H1 (cell line): Measurements from ENCODE around the gene TRABD2B. TPM values are rescaled to one million over a fixed set of nuclear protein-coding genes. Genes with fewer than 3 reads are reported as not detected.

Experiments
- CTCF ChIA-PET: fragments of 300-600 bp; sonication (Branson Sonifier 250); formaldehyde crosslinking; loops from one replicate; lab custom pipeline; 2021; ENCODE audit not compliant: partially characterized antibody; lab: Charles Lee
- POLR2A ChIA-PET: fragments of 300-600 bp; sonication (Branson Sonifier 250); formaldehyde crosslinking; loops from one replicate; lab custom pipeline; 2021; ENCODE audit warnings: inconsistent platforms; ENCODE audit not compliant: partially characterized antibody; lab: Charles Lee
- DNase-seq, 2 experiments: peaks; one replicate each; pipeline versions ENCODE4 v3.0.0 to v3.0.0-alpha.2; 2010 to 2022; ENCODE audit warnings: low spot score in 2 of 2, low read depth in 1 of 2, mixed read lengths in 1 of 2
- FAIRE-seq: peaks from 2 replicates; lab custom pipeline; 2011; peaks lifted over from hg19 to GRCh38; lab: Jason Lieb, UNC
- H2AFZ ChIP-seq: 2 replicates; pipeline ENCODE4 v1.8.1; 2012; ENCODE audit warnings: low read length, inconsistent platforms
- H2AK5ac ChIP-seq: 2 replicates; pipeline ENCODE4 v1.6.1; 2013; ENCODE audit warnings: low read depth, low read length
- H2BK120ac ChIP-seq: replicated peaks from 2 replicates; pipeline ENCODE3; 2013; ENCODE audit warnings: low read depth, low read length, inconsistent platforms
- H2BK12ac ChIP-seq: 2 replicates; pipeline ENCODE4 v1.6.1; 2013; ENCODE audit warnings: low read depth, low read length
- H2BK15ac ChIP-seq: 2 replicates; pipeline ENCODE4 v1.6.1; 2013; ENCODE audit warnings: low read length
- H2BK20ac ChIP-seq: 2 replicates; pipeline ENCODE4 v1.6.1; 2013; ENCODE audit warnings: low read length
- H2BK5ac ChIP-seq: 2 replicates; pipeline ENCODE4 v1.6.1; 2013; ENCODE audit warnings: low read depth, low read length
- H3K14ac ChIP-seq: 2 replicates; pipeline ENCODE4 v1.6.1; 2013; ENCODE audit warnings: inconsistent platforms; ENCODE audit not compliant: insufficient read length
- H3K18ac ChIP-seq: 2 replicates; pipeline ENCODE4 v1.6.1; 2013; ENCODE audit warnings: low read length; ENCODE audit errors: extremely low read depth
- H3K23ac ChIP-seq: 2 replicates; pipeline ENCODE4 v1.6.1; 2013; ENCODE audit warnings: inconsistent platforms; ENCODE audit not compliant: insufficient read length
- H3K23me2 ChIP-seq: 2 replicates; pipeline ENCODE4 v1.6.1; 2013; ENCODE audit warnings: low read depth, low read length
- H3K27ac ChIP-seq: 2 replicates; pipeline ENCODE4 v1.6.1; 2011; ENCODE audit warnings: low read depth, low read length, inconsistent platforms
- H3K27me3 ChIP-seq, 4 experiments: replicated peaks in 1 of 4; 1 replicate in 1 of 4; 2 replicates in 3 of 4; pipeline versions ENCODE4 v1.6.1 to v1.8.1; 2011 to 2013; ENCODE audit warnings: low read length in 3 of 4, mild to moderate bottlenecking in 3 of 4, inconsistent platforms in 2 of 4, mixed read lengths in 2 of 4, moderate library complexity in 1 of 4; ENCODE audit not compliant: control insufficient read depth in 3 of 4, insufficient read depth in 3 of 4; ENCODE audit errors: extremely low read depth in 1 of 4
- H3K36me3 ChIP-seq, 4 experiments: 2 replicates each; pipeline versions ENCODE4 v1.6.1 to v1.8.1; 2011 to 2013; ENCODE audit warnings: mild to moderate bottlenecking in 4 of 4, low read length in 3 of 4, moderate library complexity in 2 of 4, control low read depth in 1 of 4, inconsistent platforms in 1 of 4; ENCODE audit not compliant: insufficient read depth in 4 of 4, control insufficient read depth in 2 of 4
- H3K4ac ChIP-seq: replicated peaks from 2 replicates; pipeline ENCODE3; 2013; ENCODE audit warnings: low read length, low read depth, mixed read lengths, inconsistent platforms; ENCODE audit not compliant: insufficient read length
- H3K4me1 ChIP-seq, 4 experiments: replicated peaks in 1 of 4; 1 replicate in 1 of 4; 2 replicates in 3 of 4; pipeline versions ENCODE4 v1.6.1 to v1.8.1; 2011 to 2013; ENCODE audit warnings: low read length in 3 of 4, inconsistent platforms in 2 of 4, mixed read lengths in 1 of 4; ENCODE audit not compliant: insufficient read depth in 4 of 4, control insufficient read depth in 3 of 4
- H3K4me2 ChIP-seq, 2 experiments: 2 replicates each; pipeline versions ENCODE4 v1.6.1 to v1.8.1; 2011 to 2013; ENCODE audit warnings: low read depth in 2 of 2, low read length in 2 of 2, control low read depth in 1 of 2, inconsistent platforms in 1 of 2, mild to moderate bottlenecking in 1 of 2; ENCODE audit not compliant: insufficient read depth in 1 of 2
- H3K4me3 ChIP-seq, 4 experiments: fragments of 200-600, 300-600 bp in 1 of 4; sonication (generic), shearing (Covaris generic), sonication (Bioruptor Twin) in 1 of 4; 2 replicates each; pipeline versions ENCODE4 v1.5.1 to v1.8.1; 2011 to 2016; ENCODE audit warnings: low read length in 4 of 4, low read depth in 3 of 4, control low read depth in 2 of 4, inconsistent platforms in 2 of 4, mild to moderate bottlenecking in 2 of 4, mixed read lengths in 1 of 4, moderate library complexity in 1 of 4; ENCODE audit not compliant: insufficient read depth in 2 of 4; ENCODE audit errors: extremely low read depth in 1 of 4
- H3K56ac ChIP-seq: replicated peaks from 2 replicates; pipeline ENCODE3; 2013; ENCODE audit warnings: low read depth, mild to moderate bottlenecking, mixed read lengths, low read length, inconsistent platforms; ENCODE audit not compliant: insufficient read length
- H3K79me1 ChIP-seq: 2 replicates; pipeline ENCODE4 v1.6.1; 2013; ENCODE audit warnings: low read depth, low read length, control low read depth
- H3K79me2 ChIP-seq, 2 experiments: 2 replicates each; pipeline versions ENCODE4 v1.6.1 to v1.8.1; 2012 to 2013; ENCODE audit warnings: low read length in 2 of 2, mild to moderate bottlenecking in 2 of 2, inconsistent platforms in 1 of 2; ENCODE audit not compliant: insufficient read depth in 2 of 2, control insufficient read depth in 1 of 2
- H3K9ac ChIP-seq, 4 experiments: replicated peaks in 1 of 4; 1 replicate in 1 of 4; 2 replicates in 3 of 4; pipeline versions ENCODE4 v1.6.1 to v1.8.1; 2011 to 2013; ENCODE audit warnings: low read depth in 3 of 4, low read length in 3 of 4, control low read depth in 2 of 4, mild to moderate bottlenecking in 2 of 4, moderate library complexity in 2 of 4, inconsistent platforms in 1 of 4; ENCODE audit errors: extremely low read depth in 1 of 4
- H3K9me3 ChIP-seq, 2 experiments: 2 replicates each; pipeline versions ENCODE4 v1.6.1 to v1.8.1; 2012 to 2013; ENCODE audit warnings: mild to moderate bottlenecking in 2 of 2, moderate library complexity in 2 of 2, control low read depth in 1 of 2, inconsistent platforms in 1 of 2, low read depth in 1 of 2, low read length in 1 of 2, mixed read lengths in 1 of 2; ENCODE audit not compliant: insufficient read depth in 2 of 2
- H4K20me1 ChIP-seq, 2 experiments: replicated peaks in 1 of 2; 2 replicates each; pipeline versions ENCODE3 to v1.8.1; 2011 to 2013; ENCODE audit warnings: inconsistent platforms in 2 of 2, low read length in 2 of 2, mild to moderate bottlenecking in 1 of 2; ENCODE audit not compliant: insufficient read depth in 2 of 2, control insufficient read depth in 1 of 2
- H4K5ac ChIP-seq: 2 replicates; pipeline ENCODE4 v1.6.1; 2013; ENCODE audit warnings: low read length, low read depth, mixed read lengths, inconsistent platforms; ENCODE audit not compliant: insufficient read length
- H4K8ac ChIP-seq: 2 replicates; pipeline ENCODE4 v1.8.0; 2013; ENCODE audit warnings: mild to moderate bottlenecking, moderate library complexity, low read length, inconsistent platforms; ENCODE audit not compliant: insufficient read depth; ENCODE audit errors: extremely low read depth
- H4K91ac ChIP-seq: replicated peaks from 2 replicates; pipeline ENCODE3; 2013; ENCODE audit warnings: low read length, mixed read lengths, inconsistent platforms; ENCODE audit not compliant: insufficient read length
- CBX8 ChIP-seq: fragments of 300-800, 300-1000 bp; sonication (generic); IDR thresholded peaks from 2 replicates; pipeline ENCODE4 v1.7.1; 2016; ENCODE audit warnings: low read depth, low read length, borderline replicate concordance
- RNF2 ChIP-seq: fragments of 200-900, 300-1000 bp; sonication (generic); IDR thresholded peaks from 2 replicates; pipeline ENCODE4 v1.7.1; 2016; ENCODE audit warnings: borderline replicate concordance, low read depth, mild to moderate bottlenecking, antibody characterized with exemption, low read length; ENCODE audit not compliant: poor library complexity, severe bottlenecking; ENCODE audit errors: missing control alignments
- ZNF274 ChIP-seq: IDR thresholded peaks from 2 replicates; pipeline ENCODE4 v1.7.0; 2012; ENCODE audit warnings: low read length, borderline replicate concordance; ENCODE audit errors: extremely low read depth
- WGBS, 2 experiments: shearing (Covaris generic) in 1 of 2; methylation state at CpG; one replicate each; pipeline versions ENCODE4 v1.1.6 to v1.1.7; 2013 to 2015; ENCODE audit warnings: low lambda C conversion rate in 2 of 2, mixed read lengths in 2 of 2, inconsistent platforms in 1 of 2, low coverage in 1 of 2, missing lambda C conversion rate in 1 of 2; ENCODE audit not compliant: insufficient replicate concordance in 2 of 2, insufficient coverage in 1 of 2, insufficient read length in 1 of 2; ENCODE audit errors: extremely low coverage in 1 of 2, missing lambda C conversion rate in 1 of 2; 5-methylcytosine and 5-hydroxymethylcytosine counted together
- polyA plus RNA-seq, 7 experiments: library from polyadenylated mRNA; depleted of rRNA in 3 of 7; stranded (reverse) in 5 of 7; unstranded in 2 of 7; fragments of >200 nt in 5 of 7; fragments of 200-250 nt in 2 of 7; gene quantifications; 1 replicate in 5 of 7; 2 replicates in 1 of 7; 4 replicates in 1 of 7; pipeline versions ENCODE4 v1.2.1 to v1.2.3, GENCODE V29; 2011 to 2013; ENCODE audit warnings: missing spikeins in 2 of 7, mixed read lengths in 2 of 7
- total RNA-seq: library from RNA; stranded (reverse); fragmentation: NEBNext Ultra II Directional; extraction: Animal tissue kit (Norgen Biotek cat#: 25700); gene quantifications from 2 replicates; pipeline ENCODE4 v1.2.1, GENCODE V29; 2021

The TRABD2B gene
- total and polyA plus RNA-seq, 2 of the 8 experiments (the other 6 are each of a cell fraction or from before 2014, with no cell fraction given): 0.95 to 3.4 TPM

DNA sequence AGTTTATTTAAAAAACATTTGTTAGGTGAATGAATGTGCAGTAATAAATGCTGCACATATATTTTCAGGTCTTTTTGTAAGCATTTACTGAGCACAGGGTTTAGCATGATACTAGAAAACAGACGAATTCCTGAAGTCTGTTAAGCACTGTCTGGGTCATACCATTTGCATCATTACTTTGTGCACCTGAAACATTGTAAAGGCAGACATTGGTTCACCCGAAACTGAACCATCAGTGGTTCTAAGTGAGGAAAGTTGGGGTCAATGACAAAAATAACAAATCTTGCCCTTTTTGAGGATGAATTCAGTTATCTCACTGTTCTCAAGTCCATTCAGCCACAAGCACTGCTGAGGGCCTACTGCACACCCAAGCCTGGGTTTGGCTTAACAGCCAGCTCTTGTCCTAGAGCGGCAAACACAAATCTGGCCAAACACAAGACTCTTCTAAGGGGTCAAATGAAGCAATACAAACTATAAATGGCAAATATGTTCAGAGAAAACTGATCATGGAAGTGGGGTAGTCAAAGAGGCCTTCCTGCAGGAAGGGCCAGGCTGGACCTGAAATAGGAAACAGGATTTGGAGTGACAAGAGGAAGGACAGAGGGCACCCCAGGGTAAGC is 21.8 kb downstream of the TRABD2B start:
- H4K20me1 ChIP-seq: peaks cover 2 to 3% of the 10 kb centered on the region in 2 experiments
- H3K4me3 ChIP-seq: no peak overlapping the region
- H3K23ac ChIP-seq: no peak overlapping the region
- no peak overlapping the region for H2AK5ac ChIP-seq
- H3K18ac ChIP-seq: no peak overlapping the region
- WGBS, 2 experiments: 89% methylated on average over 3 of the region's 3 CpGs; no CpG with 5 or more reads in 1 of the 2 experiments
- ChIA-PET CTCF (interaction anchor here (0.7 to 1.4 kb wide), 2 partner anchors 19 to 24 kb away, joined by 3 read pairs; no protein-coding TSS in a partner anchor), POLR2A (interaction anchor here (0.6 kb wide), 1 partner anchor 46 kb away, joined by 3 read pairs; no protein-coding TSS in a partner anchor)
- no peak for DNase-seq
- H3K27me3 ChIP-seq: no peaks in the 10 kb centered on the region
- H3K9ac ChIP-seq: no peak overlapping the region
- no peak overlapping the region for H2BK12ac ChIP-seq
- H3K79me1 ChIP-seq: 0 out of 2 replicates have a peak, but pooled peaks cover 2% of the 10 kb centered on the region
- no peak overlapping the region for H3K56ac ChIP-seq
- H3K27ac ChIP-seq: no peak overlapping the region
- no peak for TF ChIP-seq ZNF274
- no peak for TF ChIP-seq RNF2
- TF ChIP-seq CBX8: no peak
- H2BK15ac ChIP-seq: no peak overlapping the region
- no peak overlapping the region for H3K4me2 ChIP-seq
- no peak overlapping the region for H2BK5ac ChIP-seq
- no peaks in the 10 kb centered on the region for H3K36me3 ChIP-seq
- no peak overlapping the region for H4K8ac ChIP-seq
- no peaks in the 10 kb centered on the region for H3K9me3 ChIP-seq
- no peaks in the 10 kb centered on the region for H3K23me2 ChIP-seq
- H3K14ac ChIP-seq: no peak overlapping the region
- H2BK20ac ChIP-seq: no peak overlapping the region
- H3K79me2 ChIP-seq: 0 out of 4 replicates have a peak, but pooled peaks cover 0 to 4% of the 10 kb centered on the region in 2 experiments
- peaks cover 0 to 2% (median 0%) of the 10 kb centered on the region in 4 experiments; a peak in 2 of 7 replicates for H3K4me1 ChIP-seq
- H2AFZ ChIP-seq: no peak overlapping the region
- H2BK120ac ChIP-seq: no peak overlapping the region
- H4K5ac ChIP-seq: no peak overlapping the region
- FAIRE-seq: no peak
- no peak overlapping the region for H3K4ac ChIP-seq
- no peak overlapping the region for H4K91ac ChIP-seq
